Measurements from ENCODE around the gene CEP295NL. TPM values are rescaled to one million over a fixed set of nuclear protein-coding genes. Genes with fewer than 3 reads are reported as not detected.
"Not testable (repeated sequence)": the region's sequence is repeated elsewhere in the genome, so short reads cannot be mapped to it uniquely, and the experiment has no call there.

Gene CEP295NL
- total RNA-seq, 4 donors from 2014 or later: 1.8 to 3.0 (median 2.5) TPM

DNA sequence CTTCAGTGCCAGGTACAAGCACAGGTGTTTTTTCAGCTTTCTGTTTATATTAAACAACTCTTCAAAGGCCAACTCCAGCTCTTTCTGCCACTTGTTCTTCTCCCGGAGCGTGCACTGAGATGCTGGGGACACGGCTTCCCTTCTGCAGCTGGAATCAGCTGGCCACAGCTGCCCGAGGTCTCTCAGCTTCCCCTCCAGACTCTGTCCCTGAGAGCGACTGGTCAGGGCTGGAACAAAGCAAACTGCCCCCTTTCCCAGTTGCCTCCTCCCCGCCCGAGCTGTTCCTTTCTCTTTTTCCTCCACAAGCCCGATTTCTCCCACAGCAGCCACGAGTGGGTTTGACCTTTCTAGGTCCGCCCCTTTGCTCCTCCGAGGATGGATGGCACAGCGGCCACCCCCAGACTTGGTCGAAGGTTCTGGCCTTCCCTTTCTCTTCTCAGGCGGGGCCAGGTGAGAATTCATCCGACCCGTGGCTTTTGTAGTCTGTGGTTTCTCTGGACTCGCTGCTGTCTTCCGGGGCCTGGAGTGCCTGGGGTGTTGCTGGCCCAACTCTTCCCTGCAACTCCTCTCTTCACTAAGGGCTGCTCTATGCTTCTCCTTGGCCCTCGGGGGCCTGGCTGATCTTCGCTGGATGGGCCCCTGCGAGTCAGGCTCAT lies 11.5 kb downstream of the CEP295NL start:
- peak overlapping the region; percentile 35 to 75 (median 62) for H3K27ac ChIP-seq
- WGBS, 2 donors (ENCODE audit: low coverage in 1 of 2): 73 to 80% methylated on average over 1 to 21 of the region's 21 CpGs

DNA sequence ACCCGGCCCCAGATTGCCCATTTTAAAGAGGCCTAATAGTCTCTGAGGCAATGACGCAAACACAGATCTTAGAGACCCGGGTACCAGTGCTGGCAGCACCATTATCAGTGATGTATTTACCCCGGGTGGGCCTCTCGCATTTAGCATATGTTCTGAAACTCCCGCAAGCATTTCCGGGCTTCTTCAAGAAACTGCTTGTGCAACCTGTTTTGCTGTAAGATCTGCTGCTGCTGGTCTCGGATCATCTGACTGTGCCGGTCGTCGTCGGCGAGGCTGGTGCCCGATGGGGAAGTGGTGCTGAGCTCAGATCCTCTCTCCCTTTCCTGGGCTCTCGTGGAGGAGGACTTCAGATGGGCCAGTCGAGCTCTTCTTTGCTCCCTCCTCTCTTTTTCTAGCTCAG lies 12.5 kb downstream of the CEP295NL start:
- no peak overlapping the region for H3K4me3 ChIP-seq
- peak; percentile 75 for DNase-seq
- no peaks in the 10 kb centered on the region for H3K27me3 ChIP-seq
- H3K27ac ChIP-seq: peak overlapping the region; percentile 53 to 75 (median 62)
- H3K36me3 ChIP-seq: no peaks in the 10 kb centered on the region
- in situ Hi-C loops (cut with MboI; ENCODE audit: low pct_ligation_motif_present in 1 of 4, low pct_unique_long_range_greater_than_20kb in 1 of 4, low sequenced_read_pairs in 3 of 4) (no loop called here), intact Hi-C loops (cut with DNase I; ENCODE audit: low total_unique reads) (no loop called here)
- no peaks in the 10 kb centered on the region for H3K9me3 ChIP-seq
- WGBS, 2 donors (ENCODE audit: low coverage in 1 of 2): 64 to 68% methylated on average over 3 to 16 of the region's 16 CpGs
- peak in 1 of 3 donors; percentile 61 for TF ChIP-seq POLR2AphosphoS5 (IDR thresholded peaks at IDR 0.05)
- no peak for TF ChIP-seq POLR2A (IDR thresholded peaks at IDR 0.05)
- H3K4me1 ChIP-seq: peaks cover 14 to 72% (median 36%) of the 10 kb centered on the region in 4 donors

More for the DNA sequence above, 11.5 kb downstream of the CEP295NL start:
- Histone ChIP-seq H3K27me3 (no peaks in the 10 kb centered on the region), H3K9me3 (no peaks in the 10 kb centered on the region), H3K36me3 (no peaks in the 10 kb centered on the region), H3K4me3 (no peak overlapping the region), H3K4me1 (peaks cover 20 to 73% (median 36%) of the 10 kb centered on the region in 4 donors)
- intact Hi-C loops (cut with DNase I; ENCODE audit: low total_unique reads) (no loop called here), in situ Hi-C loops (cut with MboI; ENCODE audit: low pct_ligation_motif_present in 1 of 4, low pct_unique_long_range_greater_than_20kb in 1 of 4, low sequenced_read_pairs in 3 of 4) (no loop called here)
- no peak for TF ChIP-seq EP300 (IDR thresholded peaks at IDR 0.05; ENCODE audit: low read depth)
- TF ChIP-seq, protein P1, sequence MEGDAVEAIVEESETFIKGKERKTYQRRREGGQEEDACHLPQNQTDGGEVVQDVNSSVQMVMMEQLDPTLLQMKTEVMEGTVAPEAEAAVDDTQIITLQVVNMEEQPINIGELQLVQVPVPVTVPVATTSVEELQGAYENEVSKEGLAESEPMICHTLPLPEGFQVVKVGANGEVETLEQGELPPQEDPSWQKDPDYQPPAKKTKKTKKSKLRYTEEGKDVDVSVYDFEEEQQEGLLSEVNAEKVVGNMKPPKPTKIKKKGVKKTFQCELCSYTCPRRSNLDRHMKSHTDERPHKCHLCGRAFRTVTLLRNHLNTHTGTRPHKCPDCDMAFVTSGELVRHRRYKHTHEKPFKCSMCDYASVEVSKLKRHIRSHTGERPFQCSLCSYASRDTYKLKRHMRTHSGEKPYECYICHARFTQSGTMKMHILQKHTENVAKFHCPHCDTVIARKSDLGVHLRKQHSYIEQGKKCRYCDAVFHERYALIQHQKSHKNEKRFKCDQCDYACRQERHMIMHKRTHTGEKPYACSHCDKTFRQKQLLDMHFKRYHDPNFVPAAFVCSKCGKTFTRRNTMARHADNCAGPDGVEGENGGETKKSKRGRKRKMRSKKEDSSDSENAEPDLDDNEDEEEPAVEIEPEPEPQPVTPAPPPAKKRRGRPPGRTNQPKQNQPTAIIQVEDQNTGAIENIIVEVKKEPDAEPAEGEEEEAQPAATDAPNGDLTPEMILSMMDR (IDR thresholded peaks at IDR 0.05): no peak
- no peak for DNase-seq

DNA sequence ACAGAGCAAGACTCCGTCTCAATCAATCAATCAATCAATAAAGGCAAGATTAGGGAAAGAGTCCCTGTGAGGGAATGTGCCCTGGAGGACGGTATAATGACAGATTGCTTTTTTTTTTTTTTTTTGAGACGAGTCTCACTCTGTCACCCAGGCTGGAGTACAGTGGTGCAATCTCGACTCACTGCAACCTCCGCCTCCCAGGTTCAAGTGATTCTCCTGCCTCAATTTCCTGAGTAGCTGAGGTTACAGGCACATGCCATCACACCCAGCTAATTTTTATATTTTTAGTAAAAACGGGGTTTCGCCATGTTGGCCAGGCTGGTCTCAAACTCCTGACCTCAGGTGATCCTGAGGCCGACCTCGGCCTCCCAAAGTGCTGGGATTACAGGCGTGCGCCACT lies 12.9 kb downstream of the CEP295NL start:
- Histone ChIP-seq H3K27ac (peak overlapping the region; percentile 53 to 75 (median 62)), H3K4me1 (peaks cover 12 to 72% (median 38%) of the 10 kb centered on the region in 4 donors)
- H3K4me3 ChIP-seq; DNase-seq; H3K36me3 ChIP-seq; H3K27me3 ChIP-seq; in situ Hi-C loops (cut with MboI; ENCODE audit: low pct_ligation_motif_present in 1 of 4, low pct_unique_long_range_greater_than_20kb in 1 of 4, low sequenced_read_pairs in 3 of 4); H3K9me3 ChIP-seq; intact Hi-C loops (cut with DNase I; ENCODE audit: low total_unique reads): not testable (repeated sequence)
- WGBS, 2 donors (ENCODE audit: low coverage in 1 of 2): 90 to 92% methylated on average over 3 to 11 of the region's 11 CpGs

DNA sequence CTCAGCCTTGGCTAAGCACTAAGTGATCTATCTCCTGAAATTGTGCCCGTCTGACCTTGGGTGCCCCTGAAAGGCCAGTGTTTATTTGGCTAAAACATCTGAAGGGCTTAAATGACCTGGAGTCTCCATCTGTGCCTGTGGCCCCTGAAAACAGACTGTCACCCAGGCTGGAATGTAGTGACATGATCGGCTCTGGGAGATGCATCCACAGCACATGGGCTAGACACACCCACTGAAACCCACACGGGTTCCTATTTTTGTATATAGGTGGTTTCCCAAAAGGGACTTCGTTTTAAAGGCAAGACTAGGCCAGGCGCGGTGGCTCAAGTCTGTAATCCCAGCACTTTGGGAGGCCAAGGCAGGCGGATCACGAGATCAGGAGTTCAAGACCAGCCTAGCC lies 13.5 kb downstream of the CEP295NL start:
- H3K9me3 ChIP-seq: no peaks in the 10 kb centered on the region
- peak; percentile 43 for DNase-seq
- H3K4me1 ChIP-seq: peaks cover 17 to 73% (median 43%) of the 10 kb centered on the region in 4 donors
- H3K4me3 ChIP-seq: no peak overlapping the region
- no peak for TF ChIP-seq POLR2A (IDR thresholded peaks at IDR 0.05)
- TF ChIP-seq POLR2AphosphoS5 (IDR thresholded peaks at IDR 0.05): peak in 1 of 3 donors; percentile 12
- intact Hi-C loops (cut with DNase I; ENCODE audit: low total_unique reads) (loop anchor here (5.0 kb wide), 1 partner anchor 33 kb away; no protein-coding TSS in a partner anchor), in situ Hi-C loops (cut with MboI; ENCODE audit: low pct_ligation_motif_present in 1 of 4, low pct_unique_long_range_greater_than_20kb in 1 of 4, low sequenced_read_pairs in 3 of 4) (no loop called here)
- H3K36me3 ChIP-seq: no peaks in the 10 kb centered on the region
- H3K27ac ChIP-seq: peak overlapping the region; percentile 53 to 75 (median 62)
- H3K27me3 ChIP-seq: no peaks in the 10 kb centered on the region
- WGBS, 2 donors (ENCODE audit: low coverage in 1 of 2): 43 to 63% methylated on average over 1 to 8 of the region's 8 CpGs

DNA sequence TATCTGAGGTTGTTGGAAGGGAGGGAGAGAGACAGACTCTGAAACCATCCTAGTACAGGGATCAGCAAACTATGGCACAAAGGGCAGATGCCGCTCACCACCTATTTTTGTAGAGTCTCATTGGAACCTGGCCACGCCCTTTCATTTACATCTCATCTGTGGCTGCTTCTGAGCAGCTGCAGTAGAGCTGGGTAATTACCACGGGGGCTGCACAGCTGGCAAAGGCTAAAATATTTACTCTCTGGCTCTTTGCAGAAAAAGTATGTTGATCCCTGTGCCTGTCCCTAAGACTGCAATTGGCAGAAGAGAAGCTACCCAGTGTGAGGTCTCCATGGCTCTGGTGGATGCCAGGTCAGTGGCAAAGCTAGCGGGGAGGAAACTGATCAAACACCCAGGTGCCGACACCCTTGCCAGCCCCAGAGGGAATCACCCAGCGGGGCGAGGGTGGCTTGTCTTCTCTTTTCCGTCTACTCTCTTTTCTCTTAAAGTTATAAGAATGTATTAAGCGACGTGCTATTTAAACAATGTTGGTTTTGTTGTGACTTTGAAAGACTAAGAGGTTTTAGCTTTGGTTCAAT lies 14.0 kb downstream of the CEP295NL start:
- H3K4me1 ChIP-seq: peaks cover 16 to 73% (median 45%) of the 10 kb centered on the region in 4 donors
- DNase-seq: no peak
- 69 to 72% methylated on average over 2 to 10 of the region's 10 CpGs for WGBS, 2 donors (ENCODE audit: low coverage in 1 of 2)
- no peaks in the 10 kb centered on the region for H3K36me3 ChIP-seq
- in situ Hi-C loops (cut with MboI; ENCODE audit: low pct_ligation_motif_present in 1 of 4, low pct_unique_long_range_greater_than_20kb in 1 of 4, low sequenced_read_pairs in 3 of 4): no loop called here
- peak overlapping the region; percentile 53 to 75 (median 62) for H3K27ac ChIP-seq
- no peak for TF ChIP-seq POLR2AphosphoS5 (IDR thresholded peaks at IDR 0.05)
- TF ChIP-seq, protein P1 (IDR thresholded peaks at IDR 0.05): no peak
- TF ChIP-seq EP300 (IDR thresholded peaks at IDR 0.05; ENCODE audit: low read depth): no peak
- TF ChIP-seq POLR2A (IDR thresholded peaks at IDR 0.05): no peak
- H3K27me3 ChIP-seq: no peaks in the 10 kb centered on the region
- H3K9me3 ChIP-seq: no peaks in the 10 kb centered on the region
- H3K4me3 ChIP-seq: no peak overlapping the region
- intact Hi-C loops (cut with DNase I; ENCODE audit: low total_unique reads): loop anchor here (5.0 kb wide), 1 partner anchor 33 kb away; no protein-coding TSS in a partner anchor
